ENCODE data around the gene FOXL2NB.
"Not testable (repeated sequence)": the region's sequence is repeated elsewhere in the genome, so short reads cannot be mapped to it uniquely, and the experiment has no call there.

FOXL2NB gene

DNA sequence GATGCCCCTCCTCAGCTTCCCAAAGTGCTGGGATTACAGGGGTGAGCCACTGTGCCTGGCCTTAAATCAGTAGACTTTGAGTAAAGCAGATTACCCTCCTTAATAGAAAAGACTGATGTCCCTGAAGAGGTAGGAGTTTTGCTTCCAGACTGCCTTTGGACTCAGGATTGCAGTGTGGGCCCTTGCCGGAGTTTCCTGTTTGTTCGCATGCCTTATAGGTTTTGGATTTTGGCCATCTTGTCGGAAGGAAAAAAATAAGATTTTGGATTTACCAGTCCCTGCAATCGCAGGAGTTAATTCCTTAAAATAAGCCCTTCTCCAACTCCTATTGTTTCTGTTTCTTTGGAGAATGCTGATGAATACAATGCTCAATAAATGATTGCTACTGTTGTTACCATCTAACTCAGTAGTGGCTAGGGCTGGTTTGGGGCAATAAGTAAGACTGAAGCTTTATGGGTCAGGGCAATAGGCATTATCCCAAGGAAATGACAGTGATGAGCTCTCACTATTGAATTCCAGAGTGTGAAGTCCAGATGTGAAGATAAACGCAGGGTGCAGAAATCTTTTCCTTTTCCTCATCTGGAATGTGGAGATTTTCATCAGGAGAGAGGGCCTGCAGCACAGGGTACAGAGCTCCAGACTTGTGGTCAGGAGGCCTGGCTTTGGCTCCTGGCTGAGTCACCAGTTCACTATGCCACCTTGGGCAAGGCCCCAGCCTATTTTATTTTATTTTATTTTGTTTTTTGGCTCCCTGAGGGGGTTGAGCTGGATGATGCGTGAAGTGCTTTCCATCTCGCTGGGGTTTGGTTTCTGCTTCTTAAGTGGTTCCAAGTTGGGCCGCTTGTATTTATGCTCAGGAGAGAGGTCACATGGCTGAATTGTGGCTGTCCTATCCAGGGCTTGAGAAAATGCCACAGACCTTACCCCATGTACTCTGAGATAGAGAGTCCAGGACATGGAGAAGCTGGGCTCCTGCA, 25.4 kb upstream of the FOXL2NB start:
- TF ChIP-seq, protein P1, sequence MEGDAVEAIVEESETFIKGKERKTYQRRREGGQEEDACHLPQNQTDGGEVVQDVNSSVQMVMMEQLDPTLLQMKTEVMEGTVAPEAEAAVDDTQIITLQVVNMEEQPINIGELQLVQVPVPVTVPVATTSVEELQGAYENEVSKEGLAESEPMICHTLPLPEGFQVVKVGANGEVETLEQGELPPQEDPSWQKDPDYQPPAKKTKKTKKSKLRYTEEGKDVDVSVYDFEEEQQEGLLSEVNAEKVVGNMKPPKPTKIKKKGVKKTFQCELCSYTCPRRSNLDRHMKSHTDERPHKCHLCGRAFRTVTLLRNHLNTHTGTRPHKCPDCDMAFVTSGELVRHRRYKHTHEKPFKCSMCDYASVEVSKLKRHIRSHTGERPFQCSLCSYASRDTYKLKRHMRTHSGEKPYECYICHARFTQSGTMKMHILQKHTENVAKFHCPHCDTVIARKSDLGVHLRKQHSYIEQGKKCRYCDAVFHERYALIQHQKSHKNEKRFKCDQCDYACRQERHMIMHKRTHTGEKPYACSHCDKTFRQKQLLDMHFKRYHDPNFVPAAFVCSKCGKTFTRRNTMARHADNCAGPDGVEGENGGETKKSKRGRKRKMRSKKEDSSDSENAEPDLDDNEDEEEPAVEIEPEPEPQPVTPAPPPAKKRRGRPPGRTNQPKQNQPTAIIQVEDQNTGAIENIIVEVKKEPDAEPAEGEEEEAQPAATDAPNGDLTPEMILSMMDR (IDR thresholded peaks at IDR 0.05; ENCODE audit: low read depth, low read length, poor library complexity, severe bottlenecking) = no peak
- no peak for TF ChIP-seq EZH2phosphoT487 (IDR thresholded peaks at IDR 0.05; ENCODE audit: borderline replicate concordance, low read length)
- Histone ChIP-seq H3K79me2 (ENCODE audit: control insufficient read depth, low read length) (no peaks in the 10 kb centered on the region), H3K27ac (ENCODE audit: low read depth, low read length) (no peak overlapping the region), H3K9me3 (ENCODE audit: control insufficient read depth, insufficient read depth, low read length) (no peaks in the 10 kb centered on the region), H4K20me1 (ENCODE audit: control insufficient read depth, insufficient read depth, low read depth, low read length) (no peaks in the 10 kb centered on the region), H3K4me2 (ENCODE audit: low read length) (no peak overlapping the region), H3K4me1 (ENCODE audit: control insufficient read depth, low read length) (no peaks in the 10 kb centered on the region), H3K9me2 (replicated peaks; ENCODE audit: control insufficient read depth, low read length) (no peaks in the 10 kb centered on the region), H3F3A (ENCODE audit: control insufficient read depth, insufficient read depth) (no peaks in the 10 kb centered on the region), H3K36me3 (ENCODE audit: control insufficient read depth, low read length) (no peaks in the 10 kb centered on the region), H3K27me3 (ENCODE audit: control insufficient read depth, low read length) (no peaks in the 10 kb centered on the region), H3K4me3 (ENCODE audit: low read length) (no peak overlapping the region)

DNA sequence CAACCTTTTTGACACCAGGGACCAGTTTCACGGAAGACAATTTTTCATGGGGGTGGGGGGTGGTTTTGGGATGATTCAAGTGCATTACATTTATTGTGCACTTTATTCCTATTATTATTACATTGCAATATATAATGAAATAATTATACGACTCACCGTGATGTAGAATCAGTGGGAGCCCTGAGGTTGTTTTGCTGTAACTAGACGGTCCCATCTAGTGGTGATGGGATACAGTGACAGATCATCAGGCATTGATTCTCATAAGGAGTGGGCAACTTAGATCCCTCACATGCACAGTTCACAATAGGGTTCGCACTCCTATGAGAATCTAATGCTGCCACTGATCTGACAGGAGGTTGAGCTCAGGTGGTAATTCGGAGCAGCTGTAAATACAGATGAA, 24.6 kb upstream of the FOXL2NB start:
- not testable (repeated sequence) for H3K4me1 ChIP-seq (ENCODE audit: control insufficient read depth, low read length); H3K4me2 ChIP-seq (ENCODE audit: low read length); H3K27ac ChIP-seq (ENCODE audit: low read depth, low read length)

DNA sequence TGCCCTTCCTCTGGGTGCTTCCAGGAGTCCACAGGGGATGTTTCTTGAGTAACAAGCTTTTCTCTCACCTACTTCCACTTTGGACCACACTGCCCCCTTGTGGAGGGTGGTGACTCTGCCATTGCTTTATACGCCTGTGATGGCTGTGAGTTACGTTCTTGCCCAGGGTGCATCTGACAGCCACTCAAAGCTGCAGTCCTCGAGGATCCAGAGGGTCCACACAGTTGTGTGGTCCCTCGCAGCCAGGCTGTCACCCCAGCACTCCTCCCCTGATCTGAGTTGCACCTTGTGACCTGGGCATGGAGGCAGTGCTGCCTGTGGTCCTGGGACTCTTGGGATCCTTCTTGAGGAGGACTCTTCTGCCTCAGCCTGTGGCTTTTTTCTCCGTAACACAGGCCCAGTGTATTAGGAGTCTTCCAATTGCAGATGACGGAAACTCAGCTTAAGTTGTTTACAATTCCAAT, 23.5 kb upstream of the FOXL2NB start:
- TF ChIP-seq, protein P1 (IDR thresholded peaks at IDR 0.05; ENCODE audit: low read depth, low read length, poor library complexity, severe bottlenecking) = peak; percentile 93
- no peak for TF ChIP-seq EZH2phosphoT487 (IDR thresholded peaks at IDR 0.05; ENCODE audit: borderline replicate concordance, low read length)
- no peaks in the 10 kb centered on the region for H3K36me3 ChIP-seq (ENCODE audit: control insufficient read depth, low read length)
- no peaks in the 10 kb centered on the region for H3K9me3 ChIP-seq (ENCODE audit: control insufficient read depth, insufficient read depth, low read length)
- no peaks in the 10 kb centered on the region for H3K27me3 ChIP-seq (ENCODE audit: control insufficient read depth, low read length)
- H3K4me3 ChIP-seq (ENCODE audit: low read length) = no peak overlapping the region
- no peaks in the 10 kb centered on the region for H3K4me1 ChIP-seq (ENCODE audit: control insufficient read depth, low read length)
- no peaks in the 10 kb centered on the region for H3K9me2 ChIP-seq (replicated peaks; ENCODE audit: control insufficient read depth, low read length)
- H3K27ac ChIP-seq (ENCODE audit: low read depth, low read length) = no peak overlapping the region
- no peaks in the 10 kb centered on the region for H3F3A ChIP-seq (ENCODE audit: control insufficient read depth, insufficient read depth)
- no peaks in the 10 kb centered on the region for H4K20me1 ChIP-seq (ENCODE audit: control insufficient read depth, insufficient read depth, low read depth, low read length)
- H3K4me2 ChIP-seq (ENCODE audit: low read length) = no peak overlapping the region; the same call in 1 of the 2 replicates
- no peaks in the 10 kb centered on the region for H3K79me2 ChIP-seq (ENCODE audit: control insufficient read depth, low read length)

More for the DNA sequence above, 24.6 kb upstream of the FOXL2NB start:
- H3F3A ChIP-seq (ENCODE audit: control insufficient read depth, insufficient read depth); H3K79me2 ChIP-seq (ENCODE audit: control insufficient read depth, low read length); H3K4me3 ChIP-seq (ENCODE audit: low read length); H3K9me2 ChIP-seq (replicated peaks; ENCODE audit: control insufficient read depth, low read length); H3K36me3 ChIP-seq (ENCODE audit: control insufficient read depth, low read length); H4K20me1 ChIP-seq (ENCODE audit: control insufficient read depth, insufficient read depth, low read depth, low read length); H3K27me3 ChIP-seq (ENCODE audit: control insufficient read depth, low read length); H3K9me3 ChIP-seq (ENCODE audit: control insufficient read depth, insufficient read depth, low read length): not testable (repeated sequence)

DNA sequence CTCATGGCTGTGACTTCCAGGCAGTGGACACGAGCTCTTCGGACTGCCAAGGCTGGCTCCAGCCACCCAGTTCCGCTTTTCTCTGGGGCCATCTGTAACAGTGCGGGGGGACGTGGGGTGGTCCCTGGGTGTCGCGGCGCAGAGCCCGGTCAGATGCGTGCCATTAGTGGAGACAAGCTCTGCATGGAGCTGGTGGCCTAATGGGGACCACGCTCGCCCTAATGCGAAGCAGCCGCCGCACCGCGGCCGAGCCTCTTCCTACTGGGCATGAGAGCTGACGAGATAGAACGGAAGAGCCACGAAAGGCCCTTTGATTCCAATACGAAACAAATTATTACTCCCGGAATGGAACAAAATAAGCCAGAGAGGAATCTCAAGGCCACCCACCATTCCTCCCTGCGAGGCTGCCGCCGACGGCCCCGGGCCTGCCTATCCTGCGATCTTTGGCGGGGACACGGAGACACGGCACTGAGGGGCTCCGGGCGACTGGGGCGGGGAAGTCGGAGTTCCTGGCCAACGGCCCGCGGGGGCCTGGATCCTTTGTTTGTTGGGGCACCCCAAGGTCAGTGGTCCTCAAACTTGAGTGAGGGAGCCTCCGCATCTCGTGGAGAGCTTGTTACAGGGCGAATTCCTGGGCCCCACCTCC, 18.2 kb upstream of the FOXL2NB start:
- H3K9me2 ChIP-seq (replicated peaks; ENCODE audit: control insufficient read depth, low read length) = no peaks in the 10 kb centered on the region

More for the DNA sequence above, 18.2 kb upstream of the FOXL2NB start:
- H3K79me2 ChIP-seq (ENCODE audit: control insufficient read depth, low read length) = no peaks in the 10 kb centered on the region
- no peak overlapping the region for H3K27ac ChIP-seq (ENCODE audit: low read depth, low read length)
- H3K36me3 ChIP-seq (ENCODE audit: control insufficient read depth, low read length) = no peaks in the 10 kb centered on the region
- no peaks in the 10 kb centered on the region for H3F3A ChIP-seq (ENCODE audit: control insufficient read depth, insufficient read depth)
- H3K4me3 ChIP-seq (ENCODE audit: low read length) = no peak overlapping the region
- no peaks in the 10 kb centered on the region; the same call in 1 of the 2 replicates for H3K27me3 ChIP-seq (ENCODE audit: control insufficient read depth, low read length)
- no peak for TF ChIP-seq EZH2phosphoT487 (IDR thresholded peaks at IDR 0.05; ENCODE audit: borderline replicate concordance, low read length)
- TF ChIP-seq, protein P1 (IDR thresholded peaks at IDR 0.05; ENCODE audit: low read depth, low read length, poor library complexity, severe bottlenecking) = no peak
- H3K9me3 ChIP-seq (ENCODE audit: control insufficient read depth, insufficient read depth, low read length) = no peaks in the 10 kb centered on the region
- H3K4me1 ChIP-seq (ENCODE audit: control insufficient read depth, low read length) = no peaks in the 10 kb centered on the region
- H4K20me1 ChIP-seq (ENCODE audit: control insufficient read depth, insufficient read depth, low read depth, low read length) = no peaks in the 10 kb centered on the region
- H3K4me2 ChIP-seq (ENCODE audit: low read length) = no peak overlapping the region
